ENCODE measurements around the gene GPSM1.

DNA sequence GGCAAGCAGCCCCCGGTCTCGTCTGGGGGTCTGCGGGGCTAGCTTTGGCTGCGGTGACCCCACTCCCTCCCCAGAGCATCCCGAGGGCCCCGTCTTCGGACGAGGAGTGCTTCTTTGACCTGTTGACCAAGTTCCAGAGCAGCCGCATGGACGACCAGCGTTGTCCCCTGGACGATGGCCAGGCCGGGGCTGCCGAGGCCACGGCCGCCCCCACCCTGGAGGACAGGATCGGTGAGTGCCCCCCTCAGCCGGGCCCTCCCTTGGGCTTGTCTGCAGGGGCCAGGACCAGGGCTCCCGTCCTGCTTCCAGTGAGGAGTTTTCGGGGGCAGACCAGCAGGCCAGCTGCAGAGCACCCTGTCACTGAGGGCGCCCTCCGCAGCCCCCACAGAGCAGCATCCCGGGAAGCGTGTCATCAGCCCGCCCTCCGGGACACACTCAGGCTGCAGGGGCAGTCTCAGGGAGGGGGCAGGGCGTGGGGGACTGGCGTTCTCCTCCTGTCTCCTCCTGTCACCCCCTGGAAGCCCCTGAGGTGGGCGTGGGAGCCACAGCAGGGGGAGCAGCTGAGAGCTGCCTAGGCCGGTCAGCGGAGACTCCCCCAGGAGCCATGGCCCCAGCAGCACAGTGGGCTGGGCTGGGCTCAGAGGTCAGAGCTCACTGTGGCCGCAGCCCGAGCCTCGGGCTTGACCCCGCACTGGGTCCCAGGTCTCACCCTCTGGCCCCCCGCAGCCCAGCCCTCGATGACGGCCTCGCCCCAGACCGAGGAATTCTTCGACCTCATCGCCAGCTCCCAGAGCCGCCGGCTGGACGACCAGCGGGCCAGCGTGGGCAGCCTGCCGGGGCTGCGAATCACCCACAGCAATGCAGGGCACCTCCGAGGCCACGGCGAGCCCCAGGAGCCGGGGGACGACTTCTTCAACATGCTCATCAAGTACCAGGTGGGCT is 28.5 kb downstream of the GPSM1 start:
- TF ChIP-seq, protein P1, sequence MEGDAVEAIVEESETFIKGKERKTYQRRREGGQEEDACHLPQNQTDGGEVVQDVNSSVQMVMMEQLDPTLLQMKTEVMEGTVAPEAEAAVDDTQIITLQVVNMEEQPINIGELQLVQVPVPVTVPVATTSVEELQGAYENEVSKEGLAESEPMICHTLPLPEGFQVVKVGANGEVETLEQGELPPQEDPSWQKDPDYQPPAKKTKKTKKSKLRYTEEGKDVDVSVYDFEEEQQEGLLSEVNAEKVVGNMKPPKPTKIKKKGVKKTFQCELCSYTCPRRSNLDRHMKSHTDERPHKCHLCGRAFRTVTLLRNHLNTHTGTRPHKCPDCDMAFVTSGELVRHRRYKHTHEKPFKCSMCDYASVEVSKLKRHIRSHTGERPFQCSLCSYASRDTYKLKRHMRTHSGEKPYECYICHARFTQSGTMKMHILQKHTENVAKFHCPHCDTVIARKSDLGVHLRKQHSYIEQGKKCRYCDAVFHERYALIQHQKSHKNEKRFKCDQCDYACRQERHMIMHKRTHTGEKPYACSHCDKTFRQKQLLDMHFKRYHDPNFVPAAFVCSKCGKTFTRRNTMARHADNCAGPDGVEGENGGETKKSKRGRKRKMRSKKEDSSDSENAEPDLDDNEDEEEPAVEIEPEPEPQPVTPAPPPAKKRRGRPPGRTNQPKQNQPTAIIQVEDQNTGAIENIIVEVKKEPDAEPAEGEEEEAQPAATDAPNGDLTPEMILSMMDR (IDR thresholded peaks at IDR 0.05; ENCODE audit: insufficient read depth, low read depth, low read length) = no peak
- no peak for TF ChIP-seq EZH2 (IDR thresholded peaks at IDR 0.05; ENCODE audit: insufficient read depth, low read length)
